Measurements from ENCODE around the gene DCTD.

The DCTD gene

GRCh38 chr4:182930889-182931288 is 13.7 kb upstream of the DCTD start:
- intact Hi-C loops (cut with DNase I; ENCODE audit: low total_unique reads): loop anchor here (10.0 kb wide), 1 partner anchor 134 kb away; no protein-coding TSS in a partner anchor
- DNase-seq: no peak
- no peaks in the 10 kb centered on the region for H3K27me3 ChIP-seq
- TF ChIP-seq, protein P1, sequence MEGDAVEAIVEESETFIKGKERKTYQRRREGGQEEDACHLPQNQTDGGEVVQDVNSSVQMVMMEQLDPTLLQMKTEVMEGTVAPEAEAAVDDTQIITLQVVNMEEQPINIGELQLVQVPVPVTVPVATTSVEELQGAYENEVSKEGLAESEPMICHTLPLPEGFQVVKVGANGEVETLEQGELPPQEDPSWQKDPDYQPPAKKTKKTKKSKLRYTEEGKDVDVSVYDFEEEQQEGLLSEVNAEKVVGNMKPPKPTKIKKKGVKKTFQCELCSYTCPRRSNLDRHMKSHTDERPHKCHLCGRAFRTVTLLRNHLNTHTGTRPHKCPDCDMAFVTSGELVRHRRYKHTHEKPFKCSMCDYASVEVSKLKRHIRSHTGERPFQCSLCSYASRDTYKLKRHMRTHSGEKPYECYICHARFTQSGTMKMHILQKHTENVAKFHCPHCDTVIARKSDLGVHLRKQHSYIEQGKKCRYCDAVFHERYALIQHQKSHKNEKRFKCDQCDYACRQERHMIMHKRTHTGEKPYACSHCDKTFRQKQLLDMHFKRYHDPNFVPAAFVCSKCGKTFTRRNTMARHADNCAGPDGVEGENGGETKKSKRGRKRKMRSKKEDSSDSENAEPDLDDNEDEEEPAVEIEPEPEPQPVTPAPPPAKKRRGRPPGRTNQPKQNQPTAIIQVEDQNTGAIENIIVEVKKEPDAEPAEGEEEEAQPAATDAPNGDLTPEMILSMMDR (IDR thresholded peaks at IDR 0.05): no peak
- H3K4me3 ChIP-seq: no peak overlapping the region
- no peaks in the 10 kb centered on the region for H3K36me3 ChIP-seq
- no peaks in the 10 kb centered on the region for H3K9me3 ChIP-seq
- no peaks in the 10 kb centered on the region for H3K4me1 ChIP-seq
- H3K27ac ChIP-seq: no peak overlapping the region

DNA sequence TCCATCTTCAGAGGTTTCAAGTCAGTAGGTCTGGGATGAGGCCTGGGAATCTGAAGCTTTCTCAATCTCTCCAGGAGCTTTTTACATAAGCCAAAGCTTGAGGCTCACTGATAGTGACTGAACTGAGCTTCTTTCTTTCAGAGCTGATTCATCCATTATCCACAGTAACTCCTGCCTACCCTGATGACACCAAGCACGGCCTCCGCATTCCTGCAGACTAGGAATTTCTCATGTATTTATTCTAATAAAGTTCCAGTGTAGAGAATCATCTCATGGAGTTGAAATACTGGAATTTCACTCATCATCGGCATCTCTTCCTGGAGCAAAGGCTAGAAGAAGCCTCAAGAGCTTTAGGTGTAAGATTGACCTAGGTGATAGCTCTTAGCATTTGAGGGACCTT is 12.1 kb upstream of the DCTD start:
- H3K36me3 ChIP-seq: no peaks in the 10 kb centered on the region
- DNase-seq: no peak
- no peaks in the 10 kb centered on the region for H3K27me3 ChIP-seq
- TF ChIP-seq, protein P1 (IDR thresholded peaks at IDR 0.05): no peak
- intact Hi-C loops (cut with DNase I; ENCODE audit: low total_unique reads): no loop called here
- no peaks in the 10 kb centered on the region for H3K4me1 ChIP-seq
- H3K4me3 ChIP-seq: no peak overlapping the region
- no peak overlapping the region for H3K27ac ChIP-seq
- no peaks in the 10 kb centered on the region for H3K9me3 ChIP-seq

DNA sequence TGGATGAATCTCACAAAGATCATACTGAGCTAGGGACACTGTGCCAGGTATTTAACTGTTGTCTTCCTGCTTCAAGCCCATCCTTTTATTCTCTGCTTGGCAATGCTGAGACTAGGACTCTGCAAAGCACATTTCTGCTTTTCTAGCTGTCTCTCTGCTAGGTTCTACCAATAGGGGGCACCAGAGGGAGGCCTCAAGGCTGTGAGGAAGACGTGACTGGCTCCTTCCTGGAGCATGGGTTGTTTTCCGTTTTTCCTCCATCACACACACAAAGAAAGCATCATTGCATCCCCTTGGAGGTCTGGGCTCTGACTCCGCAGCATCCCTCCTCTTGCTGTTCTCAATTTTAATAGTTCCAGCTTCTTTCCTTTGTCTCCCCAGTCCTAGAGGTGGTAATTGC is 10.9 kb upstream of the DCTD start:
- Histone ChIP-seq H3K27ac (no peak overlapping the region), H3K4me3 (no peak overlapping the region), H3K27me3 (no peaks in the 10 kb centered on the region), H3K9me3 (no peaks in the 10 kb centered on the region), H3K4me1 (no peaks in the 10 kb centered on the region), H3K36me3 (no peaks in the 10 kb centered on the region)
- intact Hi-C loops (cut with DNase I; ENCODE audit: low total_unique reads): no loop called here
- DNase-seq: no peak
- TF ChIP-seq, protein P1 (IDR thresholded peaks at IDR 0.05): no peak

- H3K27me3 ChIP-seq: no peaks in the 10 kb centered on the region
- TF ChIP-seq, protein P1 (IDR thresholded peaks at IDR 0.05): no peak
- no peak for DNase-seq
- no peaks in the 10 kb centered on the region for H3K4me1 ChIP-seq
- H3K36me3 ChIP-seq: no peaks in the 10 kb centered on the region
- H3K27ac ChIP-seq: no peak overlapping the region
- H3K9me3 ChIP-seq: no peaks in the 10 kb centered on the region
- H3K4me3 ChIP-seq: no peak overlapping the region
- intact Hi-C loops (cut with DNase I; ENCODE audit: low total_unique reads): no loop called here
Measured at GRCh38 chr4:182927505-182927904, 10.3 kb upstream of the DCTD start.

DNA sequence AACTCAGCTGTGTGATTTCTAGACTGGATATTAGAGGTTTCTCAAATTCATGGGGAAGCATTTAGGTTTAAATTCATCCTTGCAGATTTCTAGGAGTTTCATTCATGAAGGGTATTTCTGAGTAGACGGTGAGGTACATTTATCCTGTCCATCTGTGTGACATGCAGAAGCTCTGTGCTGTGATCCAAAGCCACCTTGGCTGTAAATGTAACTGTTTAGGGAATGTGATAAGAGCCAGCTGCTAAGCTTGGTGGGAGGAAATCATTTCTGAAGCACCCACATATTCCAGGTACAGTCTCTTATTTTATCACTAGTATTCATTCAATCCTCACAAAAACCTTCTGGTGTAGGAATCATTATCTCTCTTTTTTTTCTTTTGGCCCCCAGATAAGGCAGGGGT is 8.7 kb upstream of the DCTD start:
- no peak for DNase-seq
- intact Hi-C loops (cut with DNase I; ENCODE audit: low total_unique reads): no loop called here

More for the DNA sequence above, 8.7 kb upstream of the DCTD start:
- Histone ChIP-seq H3K27ac (no peak overlapping the region), H3K4me3 (no peak overlapping the region), H3K4me1 (no peaks in the 10 kb centered on the region), H3K9me3 (no peaks in the 10 kb centered on the region), H3K36me3 (no peaks in the 10 kb centered on the region), H3K27me3 (no peaks in the 10 kb centered on the region)
- TF ChIP-seq, protein P1 (IDR thresholded peaks at IDR 0.05): no peak

Data from tibial artery (tissue), 4 donors.